HPDE6-E6E7 (cell line): ENCODE measurements around the gene DNAJB1.
A peak's percentile ranks its signal among the peaks of the same experiment; 100 is the strongest.
"Not testable (repeated sequence)": the region's sequence is repeated elsewhere in the genome, so short reads cannot be mapped to it uniquely, and the experiment has no call there.

Experiments
- DNase-seq: peaks from one replicate; pipeline ENCODE4 v3.0.0; 2011; ENCODE audit warnings: missing footprints; ENCODE audit errors: extremely low spot score

Gene DNAJB1

DNA sequence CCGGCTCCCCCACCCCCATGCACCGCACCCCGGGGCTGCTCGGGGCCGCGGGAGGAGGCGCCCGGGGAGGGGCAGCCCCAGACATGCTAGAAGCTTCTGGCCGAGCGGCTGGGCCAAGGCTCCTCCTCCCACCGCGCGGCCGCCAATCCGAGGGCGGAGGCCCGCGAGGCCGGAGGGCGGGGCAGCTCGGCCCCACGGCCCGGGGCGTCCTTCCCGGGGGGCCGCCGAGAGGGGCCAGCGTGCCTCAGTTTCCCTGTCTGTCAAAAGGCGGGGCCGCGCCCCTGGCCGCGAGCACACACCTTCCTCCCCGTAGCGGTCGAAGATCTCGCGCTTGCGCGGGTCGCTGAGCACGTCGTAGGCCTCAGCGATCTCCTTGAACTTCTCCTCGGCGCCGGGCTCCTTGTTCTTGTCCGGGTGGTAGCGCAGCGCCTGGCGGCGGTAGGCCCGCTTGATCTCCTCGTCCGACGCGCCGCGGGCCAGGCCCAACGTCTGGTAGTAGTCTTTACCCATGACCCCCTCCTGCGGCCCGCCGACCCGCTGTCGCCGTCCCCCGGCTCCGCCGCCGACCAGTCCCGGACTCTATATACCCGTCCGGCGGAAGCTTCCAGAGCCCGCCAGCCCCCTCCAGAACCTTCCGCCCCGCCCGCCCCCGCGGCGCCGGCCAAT is at the start of gene DNAJB1:
TSS of gene DNAJB1 (minus strand) at position 558 of the 666 bp plus-strand sequence. CDS start at position 510, 48 bp downstream.
- DNase-seq = no peak

DNA sequence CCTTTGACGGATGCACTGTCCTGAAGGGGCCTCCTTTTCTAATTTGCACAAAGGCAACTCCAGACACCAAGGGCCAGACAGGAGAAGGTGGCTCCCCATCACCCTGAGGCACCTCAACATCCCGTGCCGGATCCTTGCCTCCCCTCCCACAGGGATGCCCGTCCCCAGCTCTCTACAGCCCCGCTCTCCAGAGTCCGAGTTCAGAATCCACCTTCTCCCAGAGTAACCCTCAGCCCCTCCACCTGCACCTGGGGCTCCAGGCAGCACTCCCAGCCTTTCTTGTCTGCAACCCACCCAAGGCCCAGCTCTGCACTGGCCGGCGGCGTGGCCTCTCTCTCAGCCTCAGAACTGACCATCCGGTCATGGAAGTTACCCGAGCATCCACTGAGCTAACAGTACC is 48.9 kb upstream of the DNAJB1 start:
- DNase-seq = no peak

DNA sequence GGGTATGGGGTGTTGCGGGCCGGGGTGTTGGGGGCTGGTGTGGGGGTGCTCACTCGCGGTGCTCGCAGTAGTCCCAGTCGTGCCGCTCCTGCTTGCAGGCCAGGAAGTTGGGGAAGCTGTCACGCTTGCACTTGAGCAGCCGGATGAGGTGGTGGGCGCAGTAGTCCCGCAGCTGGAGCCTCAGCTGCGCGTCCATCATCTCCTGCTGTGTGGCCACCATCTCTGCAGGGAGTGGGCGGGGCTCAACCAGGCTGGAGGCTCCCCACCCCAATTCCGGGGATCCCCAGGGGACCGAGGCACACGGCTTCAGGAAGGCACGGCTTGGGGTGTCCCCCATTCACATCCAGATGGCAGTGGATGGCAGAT is 48.5 kb upstream of the DNAJB1 start:
- DNase-seq = no peak

DNA sequence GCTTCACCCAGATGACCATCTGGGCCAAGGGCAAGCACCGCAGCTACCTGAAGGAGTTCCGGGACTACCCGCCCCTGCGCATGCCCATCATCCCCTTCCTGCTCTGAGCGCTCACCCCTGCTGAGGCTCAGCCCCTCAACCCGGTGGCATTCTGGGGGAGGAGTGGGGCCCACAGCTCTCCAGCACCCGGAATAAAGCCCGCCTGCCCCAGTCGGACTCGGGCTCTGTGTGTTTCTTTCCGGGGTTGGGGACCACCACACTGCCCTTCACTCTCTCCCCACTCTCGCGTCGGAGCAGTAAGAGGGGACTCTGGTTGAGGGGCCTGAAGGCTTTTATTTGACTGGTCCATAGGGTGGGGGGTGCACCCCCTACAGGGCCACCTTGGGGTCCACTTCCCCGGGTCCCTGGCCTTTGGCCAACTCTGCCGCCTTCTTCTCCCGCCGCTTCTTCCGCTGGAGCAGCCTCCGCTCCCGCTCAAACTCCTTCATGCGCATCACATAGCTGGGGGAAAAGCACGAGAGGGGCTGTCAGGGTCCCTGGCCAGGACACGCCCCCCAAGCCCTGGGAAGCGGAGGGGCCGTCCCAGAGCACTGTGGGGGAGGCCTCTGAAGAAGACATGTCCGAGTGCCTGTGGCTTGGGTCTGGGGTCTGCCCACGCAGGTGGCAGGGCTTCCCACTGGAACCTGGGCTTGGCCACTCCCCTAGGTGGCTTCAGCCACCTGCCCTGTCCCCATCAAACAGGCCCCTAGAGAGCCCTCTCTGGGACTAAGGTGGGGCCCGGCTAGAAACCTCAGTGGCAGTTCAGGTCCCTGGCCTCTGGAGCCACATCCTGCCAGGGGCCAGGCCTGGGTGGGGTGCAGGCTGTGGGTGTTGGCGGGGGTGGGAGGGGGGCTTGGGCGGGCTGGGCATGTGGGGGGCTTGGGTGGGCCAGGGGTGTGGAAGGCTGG is 47.8 kb upstream of the DNAJB1 start:
- no peak for DNase-seq

DNA sequence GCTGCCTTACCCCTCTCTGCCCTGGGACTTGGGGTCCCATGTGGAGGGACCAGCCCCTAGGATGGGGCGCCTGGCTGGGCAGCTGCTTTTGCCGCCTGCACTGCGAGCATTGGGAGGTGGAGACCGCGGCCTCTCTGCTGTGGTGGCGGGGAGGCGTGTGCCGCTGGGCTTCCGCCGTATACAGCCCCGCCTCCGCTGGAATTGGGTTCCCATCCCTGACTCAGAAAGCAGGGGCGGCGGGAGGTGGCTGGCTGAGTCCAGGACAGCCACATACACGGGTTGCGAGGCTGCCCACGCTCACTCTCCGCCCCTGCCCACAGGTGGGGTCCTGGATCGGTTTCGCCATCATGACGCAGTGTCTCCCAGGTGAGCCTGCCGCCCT is 47.1 kb upstream of the DNAJB1 start:
- DNase-seq = no peak

DNA sequence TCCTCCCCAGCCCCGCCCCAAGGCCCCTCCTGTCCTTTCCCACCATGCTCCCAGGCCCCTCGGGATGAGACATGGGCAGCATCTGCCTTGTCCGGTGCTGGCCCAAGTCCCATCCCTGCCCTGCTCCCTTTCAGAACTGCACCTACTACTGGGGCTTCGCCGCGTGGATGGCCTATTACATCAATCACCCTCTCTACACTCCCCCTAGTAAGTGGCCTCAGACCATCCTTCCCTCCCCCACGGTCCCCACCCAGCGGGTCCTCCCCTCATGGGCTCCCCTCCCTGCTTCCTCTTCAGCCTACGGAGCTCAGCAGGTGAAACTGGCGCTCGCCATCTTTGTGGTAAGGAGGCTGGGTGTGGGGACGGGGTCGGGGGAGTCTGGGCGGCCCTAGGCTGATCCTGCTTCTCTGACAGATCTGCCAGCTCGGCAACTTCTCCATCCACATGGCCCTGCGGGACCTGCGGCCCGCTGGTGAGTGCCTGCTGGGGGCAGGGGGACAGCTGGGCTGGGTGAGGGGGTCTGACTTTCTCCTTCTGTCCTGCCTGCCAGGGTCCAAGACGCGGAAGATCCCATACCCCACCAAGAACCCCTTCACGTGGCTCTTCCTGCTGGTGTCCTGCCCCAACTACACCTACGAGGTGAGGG is 46.6 kb upstream of the DNAJB1 start:
- DNase-seq = not testable (repeated sequence)

DNA sequence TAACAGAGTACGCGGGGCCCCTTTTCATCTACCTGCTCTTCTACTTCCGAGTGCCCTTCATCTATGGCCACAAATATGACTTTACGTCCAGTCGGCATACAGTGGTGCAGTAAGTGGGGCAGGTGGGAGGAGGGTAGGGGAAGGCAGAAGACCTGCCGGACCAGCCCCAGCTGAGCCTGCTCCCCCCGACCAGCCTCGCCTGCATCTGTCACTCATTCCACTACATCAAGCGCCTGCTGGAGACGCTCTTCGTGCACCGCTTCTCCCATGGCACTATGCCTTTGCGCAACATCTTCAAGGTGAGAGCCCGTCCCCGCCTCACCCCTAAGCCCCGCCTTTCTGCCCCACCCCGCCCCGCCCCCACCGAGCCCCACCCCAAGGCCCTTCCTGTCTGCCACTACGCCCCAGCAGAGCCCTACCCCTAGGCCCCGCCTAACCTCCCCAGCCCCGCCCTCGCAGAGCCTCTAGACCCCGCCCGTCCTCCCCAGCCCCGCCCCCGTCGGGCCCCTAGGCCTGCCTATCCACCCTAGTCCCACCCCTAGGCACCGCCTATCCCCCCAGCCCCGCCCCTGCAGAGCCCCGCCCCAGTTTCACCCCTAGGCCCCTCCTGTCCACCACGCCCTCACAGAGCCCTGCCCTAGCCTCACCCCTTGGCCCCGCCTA is 45.9 kb upstream of the DNAJB1 start:
- no peak for DNase-seq

DNA sequence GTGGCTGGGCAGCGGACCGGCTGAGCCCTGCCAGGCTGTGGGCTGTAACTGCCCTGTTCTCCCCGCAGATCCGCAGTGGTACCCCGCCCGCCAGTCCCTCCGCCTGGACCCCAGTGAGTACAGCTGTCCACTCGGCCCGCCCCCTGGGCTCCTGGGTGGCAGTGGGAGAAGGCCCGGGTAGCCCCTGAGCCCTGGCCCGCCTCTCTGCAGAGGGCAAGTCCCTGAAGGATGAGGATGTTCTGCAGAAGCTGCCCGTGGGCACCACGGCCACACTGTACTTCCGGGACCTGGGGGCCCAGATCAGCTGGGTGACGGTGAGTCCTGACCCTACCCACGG is 45.4 kb upstream of the DNAJB1 start:
- no peak for DNase-seq

DNA sequence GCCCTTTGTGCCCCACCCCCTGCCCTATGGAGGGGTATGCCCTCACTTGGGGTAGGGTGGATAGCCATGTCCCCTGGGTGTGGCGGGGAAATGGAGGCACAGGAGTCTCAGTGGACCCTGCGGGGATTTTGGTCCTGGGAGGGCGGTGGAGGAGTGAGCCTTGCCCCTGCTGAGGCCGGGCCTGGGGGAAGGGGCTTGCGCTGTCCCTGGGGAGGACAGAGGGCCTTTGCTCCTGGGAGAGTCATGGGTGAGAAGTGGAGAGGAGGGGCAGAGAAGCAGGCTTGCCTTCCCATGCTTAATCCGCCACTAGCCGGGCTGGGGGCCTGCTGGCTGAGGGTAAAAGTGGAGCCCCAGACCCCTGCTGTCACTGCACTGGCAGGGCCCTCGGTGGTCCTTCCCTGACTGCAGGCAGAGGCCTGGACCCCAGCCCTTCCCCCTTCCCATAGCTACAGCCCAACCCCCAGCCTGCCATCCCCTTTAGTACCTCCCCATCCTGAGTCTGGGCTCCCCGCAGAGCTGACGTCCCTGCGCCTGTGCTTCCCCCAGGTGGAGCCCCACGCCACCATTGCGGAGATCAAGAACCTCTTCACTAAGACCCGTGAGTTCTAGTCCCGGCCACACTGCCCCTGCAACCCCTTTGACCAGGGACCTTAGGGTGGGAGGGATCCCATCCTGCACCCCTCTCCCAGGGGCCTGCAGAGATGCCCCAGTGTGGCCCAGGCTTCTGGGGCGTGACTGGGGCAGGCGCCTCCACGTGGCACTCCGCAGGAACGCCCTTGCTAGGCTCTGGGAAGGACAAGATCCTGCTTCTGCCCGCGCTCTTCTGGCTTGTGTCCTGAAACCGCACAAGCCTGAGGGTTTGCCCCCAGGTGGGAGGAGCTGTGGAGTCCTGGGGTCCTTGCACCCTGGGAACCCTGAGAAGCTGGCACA is 44.7 kb upstream of the DNAJB1 start:
- DNase-seq = no peak

DNA sequence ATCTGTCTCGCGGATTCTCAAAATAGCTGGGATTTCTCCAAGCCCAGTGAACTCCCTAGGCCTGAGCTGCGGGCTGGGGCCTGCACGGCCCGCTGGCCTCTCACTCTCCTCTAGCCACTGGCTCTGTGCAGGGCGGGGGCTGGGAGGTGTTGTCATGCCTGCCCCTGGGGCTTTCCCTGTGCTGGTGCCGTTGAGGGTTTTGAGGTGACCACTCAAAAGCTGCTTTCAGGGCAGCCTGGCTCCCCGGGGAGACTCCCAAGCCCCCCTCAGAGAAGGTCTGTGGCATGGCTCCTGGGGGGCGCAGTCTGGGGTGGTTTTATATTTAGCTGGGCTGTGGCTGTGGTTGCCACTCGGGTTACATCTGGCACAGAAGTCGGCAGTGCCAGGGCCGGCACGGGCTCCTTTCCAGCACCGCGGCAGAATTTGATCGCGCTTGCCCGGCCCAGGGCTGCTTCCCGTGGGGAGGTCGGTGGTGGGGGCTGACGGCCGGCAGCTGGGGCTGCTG is 43.7 kb upstream of the DNAJB1 start:
- DNase-seq = no peak

DNA sequence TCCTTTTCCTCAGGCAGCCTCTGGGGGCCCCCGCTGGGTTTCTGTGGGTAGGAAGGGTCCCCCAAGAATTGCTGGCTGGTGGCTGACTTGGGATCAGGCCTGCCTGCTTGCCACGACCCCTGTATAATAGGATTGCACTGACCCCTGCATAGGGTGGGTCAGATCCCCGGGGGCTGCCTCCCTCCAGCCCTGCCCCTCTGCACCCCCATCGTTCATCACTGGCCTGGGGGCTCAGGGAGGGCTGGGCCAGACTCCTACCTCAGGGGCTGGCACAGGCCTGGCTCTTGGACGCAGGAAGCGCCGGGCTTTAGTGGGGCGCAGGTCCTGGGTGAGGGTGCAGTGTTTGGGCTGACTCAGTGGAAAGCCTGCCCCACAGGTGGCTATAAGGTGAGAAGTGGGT is 43.1 kb upstream of the DNAJB1 start:
- no peak for DNase-seq

DNA sequence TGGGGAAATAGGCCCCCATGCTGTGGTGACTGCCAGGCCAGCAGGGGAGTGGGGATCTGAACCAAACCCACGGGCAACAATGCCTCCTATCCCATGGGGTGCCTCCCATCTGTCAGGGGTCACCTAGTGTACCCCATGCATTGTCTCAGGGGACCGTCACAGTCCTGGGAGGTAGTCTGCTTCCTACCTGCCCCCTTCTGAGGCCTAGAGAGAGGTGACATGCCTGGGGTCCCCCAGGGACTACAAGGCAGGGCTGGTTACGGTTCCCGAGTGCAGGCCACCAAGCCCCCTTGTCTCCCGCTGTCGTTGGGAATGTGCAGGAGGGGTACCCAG is 42.5 kb upstream of the DNAJB1 start:
- DNase-seq = no peak

DNA sequence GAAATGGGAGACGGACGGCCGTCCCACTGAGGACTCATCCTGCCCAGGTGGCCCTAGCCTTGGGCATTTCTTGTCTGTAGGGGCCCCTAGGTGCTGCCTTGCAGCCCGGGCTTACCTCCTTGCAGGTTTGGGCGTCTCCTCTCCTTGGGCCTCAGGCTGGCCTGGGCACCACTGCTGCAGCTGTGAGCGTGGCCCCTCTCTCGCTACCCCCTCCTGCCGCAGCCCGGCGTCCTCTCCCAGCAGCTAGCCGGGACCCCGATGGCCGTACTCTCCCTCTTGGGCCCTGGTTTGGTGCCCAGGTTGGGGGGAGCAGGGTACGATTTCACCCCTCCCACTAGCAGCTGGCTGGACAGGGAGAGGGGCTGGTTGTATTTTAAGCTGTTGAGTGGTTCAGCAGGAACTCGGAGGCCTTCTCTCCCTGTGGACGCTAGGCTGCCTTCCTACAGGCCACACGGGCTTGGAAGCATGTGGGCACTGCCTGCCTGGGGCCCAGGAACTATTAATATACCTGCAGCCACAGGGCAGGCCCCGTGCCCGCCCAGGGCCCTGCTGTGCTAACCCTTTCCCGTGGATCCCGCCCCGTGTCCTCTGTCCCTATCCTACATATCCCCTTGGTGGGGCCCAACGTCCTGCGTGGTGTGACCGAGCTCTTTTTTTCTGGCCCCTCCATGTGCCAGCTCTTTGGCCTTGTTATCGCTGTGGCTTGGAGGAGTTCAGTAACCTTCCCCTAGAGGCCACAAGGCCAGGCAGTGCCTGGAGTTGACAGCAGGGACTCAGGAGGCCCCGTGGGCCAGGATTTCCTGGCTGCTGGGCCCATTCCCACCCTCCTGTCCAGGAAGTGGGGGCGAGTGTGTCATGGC is 41.9 kb upstream of the DNAJB1 start:
- DNase-seq = no peak

DNA sequence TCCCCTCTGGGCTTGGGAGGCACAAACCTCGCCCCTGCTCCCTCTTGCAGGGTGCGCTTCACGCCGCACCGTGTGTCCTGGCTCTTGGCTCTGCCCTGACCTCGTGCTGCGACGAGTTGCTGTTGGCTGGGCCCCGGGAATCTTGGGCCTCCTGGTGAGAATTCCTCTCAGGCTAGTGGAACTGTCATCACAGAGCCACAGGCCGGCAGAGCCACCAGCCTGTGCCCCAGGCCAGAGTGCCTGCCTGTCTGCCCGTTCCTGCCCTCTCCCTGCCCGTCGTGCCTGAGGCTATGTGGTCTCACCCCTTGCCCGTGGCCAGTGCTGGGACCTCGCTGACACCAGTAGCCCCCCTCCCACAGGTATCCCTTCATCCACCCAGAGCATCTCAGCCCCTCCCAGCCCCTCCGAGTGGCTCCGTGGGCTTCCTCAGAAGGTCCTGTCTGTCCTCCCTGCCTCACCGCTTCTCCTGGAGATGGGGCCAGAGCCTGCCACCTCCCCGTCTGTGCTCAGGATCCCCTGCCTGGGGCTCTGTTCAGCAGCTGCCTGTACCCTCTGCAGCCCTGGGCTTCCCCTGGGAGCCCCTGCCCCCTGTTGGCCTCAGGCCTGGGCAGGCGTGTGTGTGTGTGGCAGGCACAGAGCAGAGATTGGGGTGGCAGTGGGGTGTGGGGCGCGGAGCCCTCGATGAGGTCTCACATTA is 40.3 kb upstream of the DNAJB1 start:
- DNase-seq = no peak

DNA sequence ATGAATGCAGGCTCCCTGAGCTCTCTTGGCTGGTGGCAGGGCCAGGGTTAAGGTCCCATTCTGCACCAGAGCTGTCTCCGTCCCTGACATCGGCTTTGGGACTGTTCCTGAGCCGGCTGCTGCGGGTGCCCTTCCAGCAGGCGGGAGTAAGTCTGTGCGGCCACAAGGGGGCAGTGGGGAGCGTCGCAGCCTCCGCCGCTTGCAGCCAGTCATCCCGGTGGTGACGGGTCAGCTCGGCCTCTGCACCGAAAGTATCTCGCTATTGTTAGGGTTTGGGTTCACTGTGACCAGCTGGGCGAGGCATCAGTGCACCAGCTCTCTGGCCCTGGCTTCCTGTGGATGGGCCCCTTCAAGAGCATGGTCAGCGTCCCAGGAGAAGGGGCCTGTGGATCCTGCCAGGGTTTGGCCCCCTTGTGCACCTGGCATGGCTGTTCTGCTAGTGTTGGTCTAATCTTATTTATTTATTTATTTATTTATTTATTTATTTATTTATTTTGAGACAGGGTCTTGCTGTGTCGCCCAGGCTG is 38.5 kb upstream of the DNAJB1 start:
- peak; percentile 76 for DNase-seq

DNA sequence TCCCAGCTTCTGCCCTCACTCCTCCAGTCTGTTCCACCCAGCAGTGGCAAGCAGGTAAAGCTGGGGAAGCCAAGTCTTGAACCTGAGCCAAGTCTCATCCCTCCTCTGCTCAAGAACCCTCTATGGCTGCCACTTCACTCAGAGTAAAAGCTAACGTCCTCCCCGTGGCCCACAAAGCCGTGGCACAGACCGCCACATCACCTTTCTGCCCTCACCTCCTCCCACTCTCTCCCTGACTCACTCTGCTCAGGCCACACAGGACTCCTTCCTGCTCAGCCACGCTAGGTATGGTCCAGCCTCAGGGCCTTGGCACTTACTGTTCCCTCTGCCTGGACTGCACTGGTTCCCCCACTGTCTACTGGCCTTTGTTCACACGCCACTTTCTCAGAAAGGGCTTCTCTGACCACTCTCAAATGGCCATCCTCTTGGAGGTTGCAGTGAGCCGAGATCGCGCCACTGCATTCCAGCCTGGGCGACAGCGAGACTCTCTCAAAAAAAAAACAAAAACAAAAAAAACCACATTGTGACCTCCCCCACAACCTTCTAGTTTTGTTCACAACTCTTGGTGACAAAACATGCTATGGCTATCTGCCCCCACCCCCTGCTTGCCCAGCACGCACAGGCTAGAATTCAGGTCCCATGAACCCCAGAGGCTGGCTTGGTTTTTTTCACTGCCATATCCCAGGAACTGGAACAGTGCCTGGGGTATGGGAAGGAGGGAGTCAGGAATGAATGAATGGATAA is 37.9 kb upstream of the DNAJB1 start:
- DNase-seq = no peak

DNA sequence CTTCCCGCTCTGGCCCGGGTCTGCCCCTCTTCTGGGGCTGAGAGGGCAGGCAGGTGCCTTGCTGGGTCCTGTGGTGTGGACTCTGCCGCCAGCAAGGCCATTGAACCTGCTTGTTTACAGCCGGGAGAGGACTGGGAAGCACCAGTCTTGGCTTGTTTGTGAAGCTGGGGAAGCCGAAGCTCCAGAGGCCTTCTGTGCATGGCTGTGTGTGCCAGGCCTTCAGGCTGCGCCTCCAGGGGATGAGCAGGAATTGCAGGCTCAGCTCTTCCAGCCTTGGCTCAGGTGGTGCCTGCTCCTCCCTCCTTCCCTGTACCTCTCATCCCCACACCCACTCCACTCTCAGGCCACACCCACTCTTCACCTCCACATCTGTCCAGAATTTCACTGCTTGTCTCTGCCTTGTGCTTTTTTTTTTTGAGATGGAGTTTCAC is 36.2 kb upstream of the DNAJB1 start:
- DNase-seq = no peak

DNA sequence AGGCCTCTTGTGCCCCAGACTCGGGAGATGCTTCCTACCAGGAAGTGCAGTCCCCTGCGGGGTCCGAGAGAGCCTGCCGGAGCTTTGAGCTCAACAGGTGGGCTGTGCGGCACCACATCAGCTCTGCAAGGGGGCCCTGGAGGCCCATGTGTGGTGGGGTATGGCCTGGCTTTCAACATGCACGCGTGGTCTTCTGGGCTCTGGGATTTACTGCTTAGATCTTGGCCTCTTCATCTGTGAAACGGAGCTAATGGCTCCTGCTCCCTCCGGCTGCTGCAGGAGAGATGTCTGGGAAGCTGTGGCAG is 35.7 kb upstream of the DNAJB1 start:
- DNase-seq = no peak
